ENCODE measurements around the gene ENOPH1. TPM values are rescaled to one million over a fixed set of nuclear protein-coding genes. Genes with fewer than 3 reads are reported as not detected.
A peak's percentile ranks its signal among the peaks of the same experiment; 100 is the strongest.

Gene ENOPH1
- total and polyA plus RNA-seq, 9 of the 15 experiments (the other 6 are each of a cell fraction or from before 2014, with no cell fraction given): 29.8 to 71.4 (median 48.9) TPM

- TF ChIP-seq IRF2 (CRISPR knock-in tag; IDR thresholded peaks at IDR 0.05) (no peak), TCF7 (IDR thresholded peaks at IDR 0.05; ENCODE audit: borderline replicate concordance) (no peak; the same call in 1 of the 2 replicates), HDAC3 (IDR thresholded peaks at IDR 0.05; ENCODE audit: borderline replicate concordance, partially characterized antibody) (peak; percentile 31), RBM34 (IDR thresholded peaks at IDR 0.05; ENCODE audit: borderline replicate concordance, insufficient read depth, low read length) (no peak), ZBTB11 (CRISPR knock-in tag; IDR thresholded peaks at IDR 0.05) (peak in 1 of 3 experiments; percentile 76; a peak in 2 of 6 replicates), ZNF165 (CRISPR knock-in tag; IDR thresholded peaks at IDR 0.05; ENCODE audit: borderline replicate concordance) (no peak), HDAC1 (IDR thresholded peaks at IDR 0.05) (peak in 1 of 2 experiments; percentile 78; a peak in 2 of 4 replicates), ETV1 (tag; conservative IDR thresholded peaks at IDR 0.05; ENCODE audit: low read depth) (0 out of 2 replicates have a peak, but pooled peaks have one; percentile 31), SUPT5H (IDR thresholded peaks at IDR 0.05) (peak; percentile 98), MBD2 (IDR thresholded peaks at IDR 0.05; ENCODE audit: borderline replicate concordance, low read depth) (peak; percentile 66; the same call in 1 of the 2 replicates), ZKSCAN3 (CRISPR knock-in tag; IDR thresholded peaks at IDR 0.05) (no peak), STAT5A (IDR thresholded peaks at IDR 0.05; ENCODE audit: borderline replicate concordance, low read length) (no peak), FIP1L1 (IDR thresholded peaks at IDR 0.05; ENCODE audit: low read depth, low read length, poor library complexity, severe bottlenecking) (peak; percentile 93), DIDO1 (tag; IDR thresholded peaks at IDR 0.05; ENCODE audit: low read depth) (no peak), NR4A1 (CRISPR knock-in tag; IDR thresholded peaks at IDR 0.05) (no peak), NR4A1 (tag; IDR thresholded peaks at IDR 0.05) (no peak), ZNF57 (CRISPR knock-in tag; IDR thresholded peaks at IDR 0.05) (no peak), MAFK (IDR thresholded peaks at IDR 0.05; ENCODE audit: low read length) (no peak), ZNF592 (IDR thresholded peaks at IDR 0.05) (no peak), ZNF239 (CRISPR knock-in tag; IDR thresholded peaks at IDR 0.05) (no peak), NCOA1 (IDR thresholded peaks at IDR 0.05; ENCODE audit: low read depth) (no peak), SIRT6 (IDR thresholded peaks at IDR 0.05; ENCODE audit: low read depth, low read length) (no peak)
These were observed 1.2 kb upstream of the ENOPH1 start (continued) for GRCh38 chr4:82428969-82429727.
